Hematopoietic multipotent progenitor cell treated with erythropoietin and hydrocortisone succinate and interleukin-3 and kit ligand, for 17 days (in vitro differentiated cells): ENCODE data around the gene SYT10.
"Not testable (repeated sequence)": the region's sequence is repeated elsewhere in the genome, so short reads cannot be mapped to it uniquely, and the experiment has no call there.

ENCODE experiments used
- DNase-seq: peaks from one replicate; pipeline ENCODE4 v3.0.0-alpha.2; 2015; ENCODE audit warnings: low spot score

SYT10 gene, protein sequence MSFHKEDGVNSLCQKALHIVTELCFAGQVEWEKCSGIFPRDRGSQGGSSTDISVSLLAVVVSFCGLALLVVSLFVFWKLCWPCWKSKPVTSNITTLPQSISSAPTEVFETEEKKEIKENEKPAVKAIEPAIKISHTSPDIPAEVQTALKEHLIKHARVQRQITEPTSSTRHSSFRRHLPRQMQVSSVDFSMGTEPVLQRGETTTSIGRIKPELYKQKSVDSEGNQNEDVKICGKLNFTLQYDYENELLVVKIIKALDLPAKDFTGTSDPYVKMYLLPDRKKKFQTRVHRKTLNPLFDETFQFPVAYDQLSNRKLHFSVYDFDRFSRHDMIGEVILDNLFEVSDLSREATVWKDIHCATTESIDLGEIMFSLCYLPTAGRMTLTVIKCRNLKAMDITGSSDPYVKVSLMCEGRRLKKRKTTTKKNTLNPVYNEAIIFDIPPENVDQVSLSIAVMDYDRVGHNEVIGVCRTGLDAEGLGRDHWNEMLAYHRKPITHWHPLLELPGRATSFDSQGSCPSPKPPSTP

DNA sequence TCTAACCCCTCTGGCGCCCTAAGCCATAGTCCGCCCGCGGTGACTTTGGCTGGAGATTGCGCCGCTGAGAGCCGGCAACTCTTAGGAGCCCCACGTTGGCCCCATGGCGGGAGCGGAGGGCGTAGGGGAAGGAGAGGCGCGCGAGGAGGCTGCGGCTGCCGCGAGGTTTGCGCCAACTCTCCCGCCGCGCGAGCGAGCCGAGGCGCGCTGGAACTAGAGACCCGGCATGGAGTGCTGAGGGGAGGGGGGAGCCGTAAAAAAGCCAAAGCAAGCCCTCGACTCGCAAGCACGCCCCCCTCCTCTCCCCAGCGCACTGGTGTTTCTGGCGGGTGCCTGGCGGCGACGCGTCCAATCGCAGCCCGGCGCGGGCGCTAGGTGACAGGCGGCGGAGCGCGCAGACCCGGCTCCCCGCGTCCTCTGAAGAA lies at the start of gene SYT10:
TSS of gene SYT10 (minus strand) at position 233 of the 425 bp plus-strand sequence. CDS start 297 bp downstream, outside the sequence.
- no peak for DNase-seq

DNA sequence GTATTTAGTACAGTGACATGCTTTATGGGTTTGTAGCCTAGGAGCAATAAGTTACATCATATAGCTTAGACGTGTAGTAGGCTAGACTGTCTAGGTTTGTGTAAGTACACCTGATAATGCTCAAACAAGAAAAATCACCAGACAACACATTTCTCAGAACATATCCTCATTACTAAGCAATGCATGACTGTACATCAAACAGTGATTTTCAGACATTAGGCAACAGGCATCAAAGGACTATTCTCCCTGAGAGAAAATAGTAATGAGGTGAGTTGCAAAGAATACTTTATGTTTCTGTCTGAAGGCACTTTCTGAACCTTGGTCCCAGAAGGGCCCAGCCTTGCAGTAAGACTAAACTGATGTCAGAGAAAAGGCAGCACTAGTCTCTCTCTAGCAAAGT lies 48.4 kb upstream of the SYT10 start:
- DNase-seq: no peak

DNA sequence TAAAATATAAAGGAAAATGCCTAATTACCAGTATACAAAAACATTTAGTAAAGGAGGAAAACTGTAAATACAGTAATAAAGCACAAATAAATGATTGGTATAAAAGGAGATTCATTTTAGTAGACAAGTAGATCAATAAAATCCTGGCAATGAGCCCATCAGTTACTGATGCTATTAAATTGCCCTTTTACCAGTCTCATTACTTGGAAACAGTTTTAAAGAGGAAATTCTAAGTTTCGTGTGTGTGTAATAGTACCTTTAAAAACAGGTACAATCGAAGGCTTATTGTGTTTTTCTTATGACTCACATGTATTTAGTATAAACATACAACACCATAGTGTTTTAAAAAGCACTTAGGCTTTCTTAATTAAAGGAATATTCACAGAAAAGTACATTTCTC lies 46.4 kb upstream of the SYT10 start:
- DNase-seq: no peak

DNA sequence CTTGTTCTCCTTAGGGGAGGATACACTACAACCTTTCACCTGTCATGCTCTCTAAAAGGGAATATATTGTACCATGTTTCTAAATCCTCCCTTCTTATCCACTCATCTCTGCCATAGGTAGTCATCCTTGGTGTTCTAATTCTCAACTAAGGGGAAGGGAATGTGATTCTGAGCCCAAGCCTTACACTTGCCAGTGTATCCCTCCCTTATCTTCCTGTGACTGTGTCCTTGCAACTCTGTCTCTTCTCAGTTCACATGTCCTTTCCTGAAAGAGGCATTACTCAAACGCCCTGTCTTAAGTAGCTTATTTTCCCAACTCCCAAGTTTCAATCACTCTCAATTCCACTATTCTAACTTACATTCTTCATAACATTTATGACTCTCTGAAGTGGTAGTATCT lies 44.5 kb upstream of the SYT10 start:
- DNase-seq: no peak

DNA sequence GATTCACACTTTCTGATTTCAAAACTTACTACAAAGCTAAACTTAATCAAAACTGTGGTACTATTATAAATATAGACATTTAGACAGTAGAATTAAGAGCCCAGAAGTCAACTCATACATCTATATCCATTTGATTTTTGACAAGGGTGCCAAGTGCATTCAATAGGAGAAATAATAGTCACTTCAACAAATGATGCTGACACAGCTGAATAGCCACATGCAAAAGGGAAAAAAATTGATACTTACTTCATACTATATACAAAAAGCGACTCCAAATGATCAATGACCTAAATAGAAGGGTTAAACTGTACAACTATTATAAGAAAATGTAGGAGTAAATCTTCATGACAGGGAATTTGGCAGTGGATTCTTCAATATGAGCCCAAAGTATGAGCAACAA lies 40.7 kb upstream of the SYT10 start:
- DNase-seq: no peak

DNA sequence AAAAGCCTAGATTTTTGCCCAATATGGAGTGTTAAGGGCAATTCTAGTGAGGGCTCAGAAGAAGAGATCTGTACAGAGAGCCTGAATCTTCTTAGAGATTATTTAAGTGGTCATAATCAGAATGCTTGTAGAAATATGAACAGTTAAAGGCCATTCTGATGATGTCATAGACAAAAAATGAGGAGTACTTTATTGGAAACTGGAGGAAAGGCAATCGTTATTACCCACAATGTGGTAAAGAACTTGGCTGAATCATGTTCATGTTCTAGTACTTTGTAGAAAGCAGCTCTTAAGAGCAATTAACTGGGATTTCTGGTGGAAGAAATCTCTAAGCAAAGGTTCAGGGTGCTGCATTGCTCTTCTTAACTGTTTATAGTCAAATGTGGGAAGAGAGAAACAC lies 36.4 kb upstream of the SYT10 start:
- no peak for DNase-seq

DNA sequence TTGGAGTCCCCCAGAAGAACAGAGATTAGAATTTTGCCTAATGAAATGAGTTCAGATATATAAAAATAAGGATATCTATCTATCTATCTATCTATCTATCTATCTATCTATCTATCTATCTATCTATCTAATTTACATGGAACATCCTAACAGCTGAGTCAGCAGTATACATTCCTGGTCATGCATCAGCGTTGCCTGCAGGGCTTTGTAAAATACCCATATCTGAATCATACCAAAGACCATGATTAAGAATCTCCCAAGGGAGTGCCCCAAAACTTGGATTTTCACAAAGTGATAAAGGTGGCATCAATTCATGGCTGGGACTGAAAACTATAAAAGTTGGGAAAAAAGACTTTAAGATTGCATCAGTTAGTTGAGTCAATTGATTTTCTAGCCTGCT lies 32.7 kb upstream of the SYT10 start:
- no peak for DNase-seq

DNA sequence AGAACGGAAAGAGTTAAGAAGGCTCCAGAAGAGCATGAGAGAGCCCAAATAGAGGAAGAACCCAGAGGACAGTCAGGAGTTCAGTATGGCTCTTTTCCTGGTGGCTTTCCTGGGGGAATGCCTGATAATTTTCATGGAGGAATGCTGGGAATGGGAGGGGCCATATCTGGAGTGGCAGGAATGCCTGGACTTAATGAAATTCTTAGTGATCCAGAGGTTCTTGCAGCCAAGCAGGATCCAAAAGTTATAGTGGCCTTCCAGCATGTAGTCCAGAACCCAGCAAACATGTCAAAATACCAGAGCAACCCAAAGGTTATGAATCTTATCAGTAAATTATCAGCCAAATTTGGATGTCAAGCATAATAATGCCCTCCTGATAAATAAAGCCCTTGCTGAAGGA lies 15.5 kb upstream of the SYT10 start:
- DNase-seq: no peak

DNA sequence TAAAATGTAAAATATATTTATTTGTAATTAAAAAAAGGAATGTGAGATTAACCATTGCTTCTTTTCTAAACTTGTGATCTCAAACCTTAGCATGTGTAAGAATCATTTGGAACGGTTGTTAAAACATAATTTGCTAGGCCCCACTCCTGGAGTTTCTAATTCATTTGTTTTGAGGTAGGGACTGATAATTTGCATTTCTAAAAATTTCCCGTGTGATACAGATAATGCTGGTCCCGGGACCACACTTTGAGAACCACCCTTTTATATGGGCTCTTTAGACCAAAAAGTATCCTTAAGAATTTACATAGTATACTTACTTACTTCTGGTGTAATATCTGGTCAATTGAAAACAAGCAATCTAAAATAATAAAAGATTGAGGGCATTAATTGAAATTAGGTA lies 10.9 kb upstream of the SYT10 start:
- DNase-seq: no peak

DNA sequence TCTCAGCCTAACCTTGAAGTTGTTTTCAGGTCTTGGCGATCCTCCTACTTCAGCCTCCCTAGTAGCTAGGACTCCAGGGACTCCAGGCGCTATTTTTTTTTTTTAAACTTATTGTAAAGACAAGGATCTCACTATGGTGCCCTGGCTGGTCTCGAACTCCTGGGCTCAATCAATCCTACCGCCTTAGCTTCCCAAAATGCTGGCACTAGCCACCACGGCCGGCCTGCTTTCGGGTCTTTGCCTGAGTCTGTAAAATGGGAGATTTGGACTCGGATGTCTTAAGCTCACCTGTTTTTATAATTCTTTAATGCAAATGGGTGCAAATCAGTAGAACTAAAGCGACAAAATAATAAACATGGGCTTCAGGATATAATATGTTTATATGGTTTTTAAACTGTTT lies 858 bp upstream of the SYT10 start:
- DNase-seq: no peak

DNA sequence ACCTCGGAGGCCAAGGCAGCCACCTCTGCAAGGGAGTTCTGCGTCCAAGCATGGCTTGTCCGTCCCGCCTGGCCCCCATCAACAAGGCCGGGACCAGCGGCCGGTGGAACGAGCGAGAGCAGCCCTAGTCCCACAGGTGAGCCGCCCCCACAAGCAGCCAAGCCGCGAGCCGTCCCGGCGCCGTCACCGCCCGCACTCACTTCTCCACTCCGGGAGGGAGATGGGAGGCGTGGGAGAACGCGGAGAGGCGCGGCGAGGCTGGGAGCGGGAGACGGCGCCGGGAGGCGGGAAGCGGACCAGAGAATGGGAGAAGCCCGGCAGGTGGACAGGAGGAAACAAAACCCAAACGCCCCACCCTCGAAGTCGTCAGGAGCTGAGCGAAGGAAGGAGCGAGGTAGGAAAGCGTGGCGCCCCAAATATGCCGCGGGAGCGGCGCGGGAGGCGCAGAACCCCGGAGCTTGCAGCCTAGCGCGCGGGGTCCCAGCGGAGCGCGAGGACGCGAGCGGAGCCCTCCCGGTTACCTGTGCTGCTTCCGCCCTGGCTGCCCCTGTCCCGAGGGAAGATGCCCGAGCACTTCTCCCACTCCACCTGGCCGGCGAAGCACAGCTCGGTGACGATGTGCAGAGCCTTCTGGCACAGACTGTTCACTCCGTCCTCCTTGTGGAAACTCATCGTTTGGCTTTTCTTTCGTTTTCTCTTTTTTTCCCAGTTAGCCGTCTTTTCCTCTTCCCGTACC lies 600 bp downstream of the SYT10 start:
- DNase-seq: no peak

DNA sequence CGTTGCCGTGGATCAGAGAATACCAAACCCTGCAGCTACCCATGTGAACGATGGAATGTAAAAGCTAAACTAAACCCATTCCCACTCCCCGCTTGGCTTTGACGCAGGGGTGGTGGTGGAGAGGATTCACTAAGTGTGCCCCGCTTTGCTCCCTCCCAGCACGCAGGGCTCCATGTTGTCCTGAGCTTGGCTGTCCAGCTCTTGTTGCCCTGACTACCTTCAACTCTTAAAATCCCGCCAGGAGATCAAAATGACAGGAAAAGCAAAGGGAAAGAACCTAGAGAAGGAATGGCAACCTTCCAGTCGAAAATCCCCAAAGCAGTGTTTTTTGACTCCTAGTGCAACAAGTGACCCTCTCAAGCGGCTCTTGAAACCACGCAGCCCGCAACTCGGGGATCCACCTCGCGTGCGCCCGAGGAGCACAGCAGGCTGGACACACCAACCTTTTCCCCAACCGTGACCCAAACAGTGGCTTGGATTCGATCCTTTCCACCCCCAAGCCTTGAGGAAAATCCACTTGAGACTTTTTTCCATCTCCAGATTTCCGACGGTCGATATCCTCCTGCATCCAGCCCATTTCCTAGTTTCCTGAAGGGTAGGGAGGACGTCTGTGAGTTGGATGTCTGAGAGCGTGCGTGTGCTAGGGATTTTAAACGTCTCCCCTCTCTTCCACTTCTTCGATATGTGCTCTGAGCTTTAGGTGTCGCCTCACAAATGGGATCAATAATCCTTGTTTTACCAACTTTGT lies 1.4 kb downstream of the SYT10 start:
- no peak for DNase-seq

DNA sequence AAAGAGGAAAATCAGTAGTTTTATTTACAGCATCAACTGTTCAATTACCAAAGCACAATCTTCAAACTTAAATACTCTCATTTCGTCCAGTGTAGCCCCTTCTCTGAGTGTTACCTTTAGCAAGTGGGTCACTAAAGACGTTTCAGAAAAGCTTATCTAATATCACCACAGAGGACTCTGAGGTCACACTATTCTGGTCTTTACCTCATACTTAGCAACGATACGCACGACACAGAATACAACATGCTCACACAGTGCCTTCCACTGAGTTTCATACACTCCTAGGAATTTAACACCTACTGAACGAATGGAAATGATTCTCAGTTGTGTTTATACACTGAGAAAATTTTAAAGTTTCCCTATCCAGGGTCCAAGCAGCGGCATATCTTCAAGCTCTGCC lies 2.0 kb downstream of the SYT10 start:
- DNase-seq: no peak

DNA sequence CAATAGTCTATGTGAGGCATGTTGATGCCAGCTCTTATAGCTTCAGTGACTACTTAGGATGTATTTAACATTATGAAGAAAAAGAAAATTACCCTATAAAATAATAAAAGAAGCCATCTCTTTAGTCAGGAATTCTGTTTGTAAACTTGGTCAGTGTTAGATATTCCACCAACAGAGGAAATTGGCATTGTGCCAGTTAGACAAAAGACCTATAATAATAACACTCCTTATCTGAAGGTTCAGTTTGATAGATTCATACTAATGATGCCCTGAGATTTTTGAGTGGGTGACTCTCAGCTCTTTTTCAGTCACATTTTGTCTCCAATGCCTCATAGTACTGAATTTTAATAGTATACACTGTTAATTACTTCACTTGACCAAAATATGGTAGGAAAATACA lies 6.6 kb downstream of the SYT10 start:
- DNase-seq: no peak

DNA sequence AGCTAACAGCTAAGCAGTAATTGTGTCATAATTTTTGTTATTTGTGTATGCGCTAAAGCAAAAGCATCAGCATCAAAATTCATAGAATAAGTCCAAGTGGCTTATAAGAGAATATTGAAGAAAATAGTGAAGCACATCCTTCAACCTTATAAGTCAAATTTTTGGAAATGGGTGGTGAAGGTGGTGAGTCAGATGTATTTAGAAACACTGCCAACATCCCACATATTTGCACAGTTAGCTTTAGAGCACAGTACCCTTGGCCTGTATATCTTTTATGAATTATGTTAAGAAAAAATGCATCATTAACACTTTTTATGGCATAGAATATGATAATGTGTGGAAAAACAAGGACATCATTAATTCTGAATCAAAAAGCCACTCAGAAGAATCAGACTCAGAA lies 8.0 kb downstream of the SYT10 start:
- no peak for DNase-seq

DNA sequence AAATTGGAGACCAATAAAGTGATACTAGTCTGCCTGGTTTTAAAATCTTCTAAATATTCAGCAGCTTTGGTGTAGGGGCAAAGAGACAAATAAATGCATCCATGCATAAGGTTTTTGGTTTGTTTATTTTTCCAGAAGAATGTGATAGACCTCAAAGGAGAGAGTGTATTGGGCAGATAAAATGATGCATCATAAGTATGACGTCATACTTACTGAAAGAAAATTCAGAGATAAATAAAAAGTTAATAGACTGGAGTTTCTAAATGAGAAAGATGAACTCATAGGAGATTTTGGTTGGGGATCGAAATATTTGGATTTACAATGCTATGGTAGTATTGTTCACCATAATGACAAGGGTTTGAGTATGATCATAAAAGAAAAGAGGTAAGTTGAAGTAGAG lies 10.2 kb downstream of the SYT10 start:
- no peak for DNase-seq

DNA sequence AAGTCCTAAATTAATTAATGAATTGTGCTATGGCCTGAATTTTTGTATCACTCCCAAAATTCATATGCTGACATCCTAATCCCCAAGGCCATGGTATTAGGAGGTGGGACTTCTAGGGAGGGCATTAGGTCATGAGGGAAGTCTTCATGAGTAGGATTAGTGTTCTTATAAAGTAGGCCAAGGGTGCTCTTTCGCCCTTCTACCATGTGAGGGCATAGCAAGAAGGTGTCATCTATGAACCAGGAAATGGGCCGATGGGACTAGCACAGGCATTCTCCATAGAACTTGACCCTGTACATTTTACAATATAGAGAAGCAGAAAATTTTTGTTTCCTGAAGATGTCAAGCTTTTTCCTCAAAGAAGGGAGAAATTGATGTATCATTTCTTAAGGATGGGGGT lies 12.5 kb downstream of the SYT10 start:
- DNase-seq: no peak

DNA sequence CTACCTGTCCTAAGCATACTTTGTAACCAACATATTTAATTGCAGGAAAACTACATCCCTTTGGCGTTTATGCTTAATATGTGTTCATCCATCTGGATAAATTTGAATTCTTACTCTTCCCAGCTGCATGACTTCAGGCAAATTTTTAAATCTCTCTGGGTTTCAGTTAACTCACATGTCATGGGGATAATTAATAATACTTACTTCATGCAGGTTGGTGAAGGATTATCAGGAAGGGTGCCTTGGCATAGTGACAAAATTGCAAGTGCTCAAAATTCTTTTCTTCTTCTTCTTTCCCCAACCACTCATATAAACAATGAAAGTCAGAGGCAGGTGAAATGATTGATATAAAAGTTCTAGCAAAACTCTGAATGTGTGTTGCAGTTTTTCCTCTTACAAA lies 15.9 kb downstream of the SYT10 start:
- DNase-seq: no peak

DNA sequence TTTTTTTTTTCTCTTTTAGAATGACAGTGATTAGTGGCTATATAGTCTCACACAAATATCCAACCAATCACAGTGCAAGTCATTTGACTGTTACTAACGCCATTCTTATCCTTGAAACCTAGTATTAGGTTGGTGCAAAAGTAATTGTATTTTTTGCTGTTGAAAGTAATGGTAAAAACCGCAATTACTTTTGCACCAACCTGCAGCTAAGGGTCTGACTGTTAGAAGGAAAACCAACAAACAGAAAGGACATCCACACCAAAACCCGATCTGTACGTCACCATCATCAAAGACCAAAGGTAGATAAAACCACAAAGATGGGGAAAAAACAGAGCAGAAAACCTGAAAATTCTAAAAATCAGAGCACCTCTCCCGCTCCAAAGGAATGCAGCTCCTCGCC lies 27.2 kb downstream of the SYT10 start:
- not testable (repeated sequence) for DNase-seq

DNA sequence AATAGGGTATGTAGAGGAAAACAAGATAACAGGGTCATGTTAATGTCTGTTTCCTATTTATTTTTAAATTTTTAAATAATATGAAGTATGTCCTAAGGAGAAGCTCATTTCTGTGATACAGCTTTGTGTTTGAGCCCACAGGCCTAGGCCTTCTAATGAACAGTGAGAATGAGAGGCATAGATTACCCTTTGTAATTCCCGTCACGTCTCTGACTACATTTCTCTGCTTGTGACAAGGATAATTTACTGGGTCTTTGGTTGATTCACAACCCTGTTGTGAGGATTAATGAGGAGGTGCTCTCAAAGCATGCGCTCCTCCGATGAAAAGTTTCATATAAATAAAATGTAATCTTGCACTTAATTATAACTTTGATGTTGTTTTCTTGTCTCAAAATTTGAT lies 56.1 kb downstream of the SYT10 start:
- DNase-seq: no peak

DNA sequence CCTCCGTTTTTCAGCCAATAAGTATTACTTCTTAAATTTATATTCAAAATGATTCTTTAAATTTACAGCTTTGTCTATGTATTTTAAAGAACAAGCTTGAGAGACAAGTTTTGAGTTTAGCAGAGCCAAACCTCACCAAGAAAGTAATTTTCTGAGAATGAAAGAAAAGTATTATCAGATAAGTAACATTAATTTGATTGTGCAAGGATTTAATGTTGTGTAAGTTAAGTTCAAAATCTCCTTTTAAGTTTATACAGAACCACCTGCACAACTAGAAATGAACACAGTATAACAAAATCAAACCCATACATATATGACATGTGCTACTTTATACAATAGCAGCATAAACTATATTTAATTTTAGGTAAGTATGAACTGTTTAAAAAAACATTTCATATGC lies 63.5 kb downstream of the SYT10 start:
- no peak for DNase-seq

DNA sequence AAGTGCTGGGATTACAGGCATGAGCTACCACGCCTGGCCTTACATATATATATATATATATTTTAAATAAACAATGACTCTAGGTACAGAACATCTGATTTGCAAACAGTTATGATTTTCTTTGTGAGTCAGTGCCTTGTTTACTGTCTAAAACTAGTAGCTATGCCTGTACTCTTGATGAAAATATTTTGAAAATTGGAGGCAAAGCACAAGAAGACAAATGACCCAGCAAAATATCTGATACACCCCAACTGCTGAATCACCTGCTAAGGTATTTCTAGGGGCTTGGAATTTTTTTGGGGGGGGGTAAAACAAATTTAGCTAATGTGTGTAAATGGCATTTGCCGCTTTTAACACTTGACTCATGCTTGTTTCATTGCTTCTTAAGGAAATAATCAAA lies 69.3 kb downstream of the SYT10 start:
- DNase-seq: no peak

DNA sequence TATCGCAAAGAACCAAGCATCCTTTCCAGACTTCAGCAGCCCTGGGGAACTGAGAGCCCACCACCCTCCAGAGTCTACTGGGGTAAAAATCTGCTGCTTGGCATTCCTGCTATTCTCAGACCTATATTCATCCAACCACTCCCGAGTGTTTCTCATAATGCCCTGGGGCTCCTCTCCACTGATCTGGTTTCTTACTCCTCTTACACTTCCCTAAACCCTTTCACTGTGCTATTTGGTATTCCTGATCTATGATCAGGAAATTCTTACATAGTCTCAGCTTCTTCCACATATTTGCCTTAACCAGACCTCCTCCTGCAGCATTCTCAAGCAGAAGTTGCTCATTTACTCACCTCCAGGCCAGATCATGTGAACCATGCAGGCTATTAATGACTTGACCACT lies 82.4 kb downstream of the SYT10 start:
- DNase-seq: no peak
